ENCODE measurements around the gene C11orf65. TPM values are rescaled to one million over a fixed set of nuclear protein-coding genes. Genes with fewer than 3 reads are reported as not detected.
"Not testable (repeated sequence)": the region's sequence is repeated elsewhere in the genome, so short reads cannot be mapped to it uniquely, and the experiment has no call there.

C11orf65 gene
- total RNA-seq, 2 experiments from 2014 or later = 0.80 to 1.2 TPM

DNA sequence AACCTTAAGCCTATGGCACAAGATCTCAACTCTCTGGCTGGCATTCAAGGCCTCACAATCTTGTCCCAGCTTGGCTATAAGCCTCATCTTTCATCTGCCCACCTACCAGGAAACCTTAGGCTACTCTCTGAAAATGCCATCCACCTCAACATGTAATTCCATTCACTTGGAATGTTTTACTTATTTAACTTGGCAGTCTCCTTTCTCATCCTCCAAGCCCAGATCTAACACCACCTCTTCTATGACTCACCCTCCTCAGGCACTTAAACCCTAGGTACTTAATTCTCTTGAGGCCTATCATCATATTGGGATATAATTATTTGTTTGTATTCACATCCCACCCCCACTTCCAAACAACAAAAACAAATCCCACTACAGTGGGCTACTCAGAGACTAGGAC, 15.8 kb upstream of the C11orf65 start:
- CTCF ChIA-PET = no interaction called here
- POLR2A ChIA-PET = interaction anchor here (0.7 kb wide), 1 partner anchor 390 kb away, joined by 3 read pairs; no protein-coding TSS in a partner anchor

DNA sequence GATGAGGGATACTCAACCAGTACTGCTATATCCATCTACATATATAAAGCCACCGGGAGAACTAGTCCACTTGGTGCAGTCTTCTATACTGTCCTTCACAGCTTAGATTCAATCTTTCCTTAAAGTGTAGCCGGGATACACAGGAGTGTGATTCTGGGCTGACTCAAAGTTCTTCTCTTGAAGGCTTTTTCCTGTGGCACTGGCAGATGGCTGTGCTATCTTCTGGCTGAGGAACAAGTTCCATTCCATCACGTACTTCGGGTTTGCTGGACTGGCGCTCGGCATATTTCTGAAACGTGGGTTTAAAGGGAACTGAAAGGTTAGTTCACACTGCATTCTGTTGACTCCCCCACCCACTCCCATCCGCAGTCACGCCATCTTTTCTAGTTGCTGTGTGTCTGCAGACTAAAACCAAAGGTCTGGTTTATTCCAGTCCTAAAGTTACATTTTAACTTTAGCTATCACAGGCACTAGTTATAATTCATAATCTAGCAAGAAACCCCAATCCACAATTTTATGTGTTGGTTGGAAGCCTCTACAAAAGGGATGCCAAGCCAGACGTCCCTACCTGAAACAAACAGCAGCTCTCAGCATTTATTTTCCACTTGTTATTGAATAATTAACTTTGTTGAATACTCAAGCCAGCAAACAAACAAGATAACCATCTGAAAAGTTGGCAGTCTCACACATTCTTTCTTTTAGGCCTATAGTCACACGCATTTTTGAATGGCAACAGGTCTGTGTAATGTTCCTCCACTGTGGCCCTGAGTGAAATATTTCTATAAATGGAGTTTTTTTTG, 7.5 kb upstream of the C11orf65 start:
- ChIA-PET POLR2A (no interaction called here), CTCF (no interaction called here)

DNA sequence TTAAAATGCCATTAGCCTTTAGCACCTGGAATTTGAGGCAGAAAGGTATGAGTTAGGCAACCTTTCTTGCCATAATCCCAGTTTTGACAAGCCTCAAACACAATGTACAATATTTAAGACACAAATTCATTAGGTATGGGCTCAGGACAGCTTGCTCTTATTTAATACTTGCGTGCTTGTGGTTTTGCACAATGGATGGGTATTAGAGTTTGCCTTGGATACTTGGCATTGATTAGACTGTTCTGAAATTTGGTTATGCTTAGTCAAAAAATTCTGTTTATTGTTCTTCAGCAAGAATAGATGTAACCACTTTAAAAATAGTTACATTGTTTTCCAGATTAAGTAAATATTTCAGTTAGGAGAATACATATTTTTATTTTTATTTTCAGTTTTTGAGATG, 5.4 kb upstream of the C11orf65 start:
- ChIA-PET CTCF (no interaction called here), POLR2A (no interaction called here)

DNA sequence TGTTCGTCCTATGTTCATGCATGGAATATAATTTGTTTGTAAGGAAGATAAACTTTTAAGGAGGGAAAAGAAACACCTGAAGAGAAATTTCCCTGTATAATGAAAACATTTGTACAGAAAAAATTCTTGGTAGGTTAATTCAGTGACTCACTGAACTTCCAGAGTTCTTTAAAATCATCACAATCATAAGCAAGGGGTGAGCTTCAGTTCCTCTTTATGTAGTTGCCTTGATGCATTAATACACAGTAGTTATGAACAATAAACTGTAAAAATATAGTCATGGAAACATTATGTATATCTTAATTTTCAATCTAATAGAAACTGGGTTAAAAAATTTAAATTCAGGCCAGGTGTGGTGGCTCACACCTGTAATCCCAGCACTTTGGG, 1.1 kb upstream of the C11orf65 start:
- POLR2A ChIA-PET = interaction anchor here (0.6 kb wide), 1 partner anchor 136 kb away, joined by 3 read pairs; no protein-coding TSS in a partner anchor
- CTCF ChIA-PET = no interaction called here

DNA sequence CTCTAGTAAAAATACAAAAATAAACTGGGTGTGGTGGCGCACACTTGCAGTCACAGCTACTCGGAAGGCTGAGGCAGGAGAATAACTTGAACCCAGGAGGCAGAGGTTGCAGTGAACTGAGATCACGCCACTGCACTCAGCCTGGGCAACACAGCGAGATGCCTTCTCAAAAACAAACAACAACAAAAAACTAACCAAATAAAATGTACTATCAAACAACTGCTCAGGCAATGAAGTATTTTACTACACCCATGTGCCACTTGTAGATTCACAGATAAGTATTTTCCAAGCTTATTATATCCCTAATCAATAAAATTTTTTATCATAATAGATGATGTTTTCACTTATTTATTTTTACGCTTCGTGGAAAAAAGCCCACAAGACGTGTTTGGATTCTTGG, 924 bp downstream of the C11orf65 start:
- ChIA-PET CTCF (no interaction called here), POLR2A (interaction anchor here (1.0 kb wide), 1 partner anchor 164 kb away, joined by 3 read pairs; no protein-coding TSS in a partner anchor)

DNA sequence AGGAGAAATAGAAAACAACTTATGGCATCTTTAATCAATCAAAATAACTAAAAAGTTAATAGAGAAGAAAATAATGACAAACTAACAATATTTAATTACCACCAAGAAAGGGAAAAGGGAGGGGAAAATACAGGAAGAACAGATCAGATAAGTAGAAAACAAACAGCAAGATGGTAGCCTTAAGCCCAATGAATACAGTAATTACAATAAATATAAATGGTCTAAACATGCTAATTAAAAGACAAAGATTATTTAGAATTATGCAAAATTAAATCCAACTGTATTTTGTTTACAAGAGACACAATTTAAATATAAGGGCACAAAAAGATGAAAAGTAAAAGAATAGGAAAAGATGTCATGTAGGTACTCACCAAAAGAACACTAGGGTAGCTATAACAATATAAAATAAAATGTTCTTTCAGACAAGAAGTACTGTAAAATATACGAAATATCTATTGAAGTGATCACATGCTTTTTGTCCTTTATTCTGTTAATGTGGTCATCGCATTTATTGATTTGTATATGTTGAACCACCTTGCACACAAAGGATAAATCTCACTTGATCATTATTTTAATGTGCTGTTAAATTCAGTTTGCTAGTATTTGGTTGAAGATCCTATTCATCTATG, 14.0 kb downstream of the C11orf65 start:
- CTCF ChIA-PET = no interaction called here

DNA sequence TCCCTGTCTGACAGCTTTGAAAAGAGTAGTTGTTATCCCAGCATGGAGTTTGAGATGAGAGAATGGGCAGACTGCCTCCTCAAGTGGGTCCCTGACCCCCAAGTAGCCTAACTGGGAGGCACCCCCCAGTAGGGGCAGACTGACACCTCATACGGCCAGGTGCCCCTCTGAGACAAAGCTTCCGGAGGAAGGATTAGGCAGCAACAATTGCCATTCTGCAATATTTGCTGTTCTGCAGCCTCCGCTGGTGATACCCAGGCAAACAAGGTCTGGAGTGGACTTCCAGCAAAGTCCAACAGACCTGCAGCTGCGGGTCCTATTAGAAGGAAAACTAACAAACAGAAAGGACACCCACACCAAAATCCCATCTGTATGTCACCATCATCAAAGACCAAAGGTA, 25.9 kb downstream of the C11orf65 start:
- POLR2A ChIA-PET, CTCF ChIA-PET: not testable (repeated sequence)

More for the DNA sequence above, 14.0 kb downstream of the C11orf65 start:
- POLR2A ChIA-PET = no interaction called here

DNA sequence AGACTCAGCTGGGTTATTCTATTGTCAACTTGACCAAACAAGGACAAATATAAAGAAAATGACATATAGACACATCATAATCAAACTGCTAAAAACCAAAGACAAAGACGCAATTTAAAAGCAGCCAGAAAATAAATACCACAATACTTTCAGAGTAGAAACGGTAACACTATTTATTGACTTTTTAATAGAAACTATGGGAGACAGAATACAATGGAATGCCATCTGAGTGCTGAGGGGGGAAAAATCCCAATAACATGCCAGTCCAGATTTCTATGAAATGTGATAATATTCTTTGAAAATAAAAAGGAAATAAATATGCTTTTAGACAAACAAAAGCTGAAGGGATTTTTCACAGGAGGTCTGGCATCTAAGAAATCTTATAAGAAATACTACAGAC, 30.7 kb downstream of the C11orf65 start:
- CTCF ChIA-PET = no interaction called here
- POLR2A ChIA-PET = no interaction called here

DNA sequence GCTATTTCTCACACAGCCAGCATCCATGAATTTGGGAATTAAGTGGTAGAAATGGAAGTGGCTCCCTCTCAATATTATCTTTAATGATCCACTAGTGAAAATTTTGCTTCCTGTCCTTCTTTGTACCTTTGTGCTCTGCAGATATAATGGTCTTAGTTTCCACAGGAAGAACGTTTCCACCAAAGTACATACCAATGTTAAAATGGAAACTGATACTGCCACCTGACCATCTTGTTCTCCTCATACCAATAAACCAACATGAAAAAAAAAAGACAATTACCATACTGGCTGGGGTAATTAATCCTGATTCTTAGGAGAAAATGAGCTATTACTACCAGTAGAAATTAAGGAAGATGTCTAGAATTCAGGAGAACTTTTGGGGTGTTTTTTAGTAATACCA, 32.3 kb downstream of the C11orf65 start:
- ChIA-PET CTCF (no interaction called here), POLR2A (no interaction called here)

DNA sequence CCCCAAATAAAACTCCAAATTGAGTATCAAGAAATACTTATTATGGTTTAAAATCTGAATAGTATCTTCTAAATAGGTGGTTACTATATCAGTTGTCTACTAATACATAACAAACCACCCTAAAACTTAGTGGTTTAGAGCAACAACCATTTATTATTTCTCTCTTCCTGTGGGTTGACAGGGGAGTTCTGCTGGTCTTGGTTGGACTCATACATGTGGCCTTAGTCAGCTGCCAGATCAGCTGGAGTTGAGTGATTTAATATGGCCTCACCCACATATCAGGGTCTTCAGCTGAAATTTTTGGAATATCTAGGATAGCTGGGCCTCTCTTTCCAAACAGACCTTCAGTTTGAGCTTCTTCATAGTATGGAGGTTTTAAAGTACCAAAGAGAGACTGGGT, 34.5 kb downstream of the C11orf65 start:
- POLR2A ChIA-PET = no interaction called here
- CTCF ChIA-PET = no interaction called here

DNA sequence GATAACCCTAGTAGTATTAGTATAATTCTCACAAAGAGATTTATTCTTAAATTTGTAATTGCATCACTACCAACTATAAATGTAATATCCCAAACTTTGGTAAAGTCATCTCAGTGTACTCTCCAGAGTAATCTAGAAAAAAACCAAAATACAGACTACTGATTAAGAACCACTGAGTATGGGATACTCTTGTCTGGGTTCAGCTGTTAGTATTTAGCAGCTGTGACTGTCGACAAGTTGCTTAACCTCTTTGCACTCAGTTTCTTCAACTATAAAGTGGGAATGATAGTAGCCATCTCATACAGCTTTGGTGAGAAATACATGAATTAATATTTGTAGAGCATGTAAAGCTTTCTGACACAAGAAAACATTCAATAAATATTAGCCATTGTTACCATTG, 35.3 kb downstream of the C11orf65 start:
- ChIA-PET CTCF (no interaction called here), POLR2A (no interaction called here)

DNA sequence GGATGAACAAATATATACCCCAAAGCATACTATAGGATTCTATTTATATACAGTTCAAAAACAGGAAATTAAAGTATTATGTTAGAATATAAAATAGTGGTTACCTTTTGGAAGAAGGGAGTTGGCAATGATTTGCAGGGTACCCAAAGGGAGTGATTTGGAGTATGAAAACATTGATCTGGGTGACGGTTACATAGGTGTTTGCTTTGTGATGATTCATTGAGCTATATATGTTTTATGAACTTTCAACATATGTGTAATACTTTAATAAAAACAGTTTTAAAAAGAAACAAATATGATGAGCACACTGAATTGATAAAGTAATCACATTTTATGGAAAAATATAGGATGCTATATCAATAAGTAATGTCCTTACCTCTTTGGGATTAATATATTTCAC, 36.0 kb downstream of the C11orf65 start:
- POLR2A ChIA-PET = no interaction called here
- CTCF ChIA-PET = no interaction called here

DNA sequence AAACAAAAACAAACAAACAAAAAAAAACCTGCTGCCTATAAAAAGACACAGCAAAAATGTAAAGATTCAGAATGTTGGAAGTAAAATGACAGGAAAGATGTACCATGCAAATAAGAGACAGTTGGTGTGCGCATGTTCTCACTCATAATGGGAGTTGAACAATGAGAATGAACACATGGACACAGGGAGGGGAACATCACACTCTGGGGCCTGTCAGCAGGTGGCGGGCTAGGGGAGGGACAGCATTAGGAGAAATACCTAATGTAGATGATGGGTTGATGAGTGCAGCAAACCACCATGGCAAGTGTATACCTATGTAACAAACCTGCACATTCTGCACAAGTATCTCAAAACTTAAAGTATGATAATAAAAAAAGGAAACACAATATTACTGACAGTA, 49.8 kb downstream of the C11orf65 start:
- POLR2A ChIA-PET, CTCF ChIA-PET: not testable (repeated sequence)

DNA sequence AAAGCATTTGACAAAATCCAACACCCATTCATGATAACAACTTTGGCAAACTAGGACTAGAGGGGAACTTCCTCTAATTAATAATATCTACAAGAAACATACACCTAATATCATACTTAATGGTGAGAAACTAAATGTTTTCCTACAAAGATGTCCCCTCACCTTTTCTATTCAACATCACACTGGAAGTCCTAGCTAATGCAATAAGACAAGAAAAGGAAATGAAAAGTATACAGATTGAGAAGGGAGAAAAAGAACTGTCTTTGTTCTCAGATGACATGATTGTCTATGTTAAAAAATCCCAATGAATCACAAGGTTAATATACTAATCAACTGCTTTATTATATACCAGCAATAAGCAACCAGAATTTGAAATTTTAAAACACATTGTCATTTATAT, 52.4 kb downstream of the C11orf65 start:
- ChIA-PET CTCF (no interaction called here), POLR2A (no interaction called here)

DNA sequence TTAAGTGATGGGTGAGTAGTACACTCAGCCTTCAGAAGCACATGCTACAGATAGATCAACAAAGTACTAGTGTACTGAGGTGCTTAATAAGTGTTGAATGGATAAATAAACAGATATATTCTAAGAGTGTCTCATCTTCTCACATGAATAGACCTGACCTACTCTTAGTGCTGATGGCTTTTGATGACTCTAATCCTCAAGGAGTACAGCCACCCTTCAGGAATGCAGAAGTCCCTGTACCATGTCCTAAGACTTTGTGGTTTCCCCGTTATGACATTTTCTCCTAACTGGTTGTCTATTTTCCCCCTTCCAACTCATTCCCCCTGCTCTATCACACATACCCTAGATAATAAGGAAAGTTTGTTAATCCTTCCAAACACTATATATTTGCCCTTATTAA, 61.6 kb downstream of the C11orf65 start:
- POLR2A ChIA-PET = no interaction called here
- CTCF ChIA-PET = no interaction called here

DNA sequence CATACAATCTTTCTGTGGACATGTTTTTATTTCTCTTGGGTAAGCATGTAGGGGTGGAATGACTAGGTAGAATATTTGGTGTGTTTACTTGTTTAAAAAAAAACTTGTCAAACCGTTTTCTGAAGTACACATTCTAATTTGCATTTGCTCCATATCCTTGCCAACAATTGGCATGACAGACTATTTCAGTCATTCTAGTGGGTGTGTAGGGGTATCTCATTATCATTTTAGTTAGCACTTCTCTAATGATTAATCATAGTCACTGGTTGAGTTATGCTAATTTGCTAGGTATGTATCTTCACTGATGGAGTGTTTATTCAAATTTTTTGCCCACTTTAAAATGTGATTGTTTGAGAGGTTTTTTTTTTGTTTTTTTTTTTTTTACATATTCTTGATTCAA, 64.3 kb downstream of the C11orf65 start:
- CTCF ChIA-PET = no interaction called here

DNA sequence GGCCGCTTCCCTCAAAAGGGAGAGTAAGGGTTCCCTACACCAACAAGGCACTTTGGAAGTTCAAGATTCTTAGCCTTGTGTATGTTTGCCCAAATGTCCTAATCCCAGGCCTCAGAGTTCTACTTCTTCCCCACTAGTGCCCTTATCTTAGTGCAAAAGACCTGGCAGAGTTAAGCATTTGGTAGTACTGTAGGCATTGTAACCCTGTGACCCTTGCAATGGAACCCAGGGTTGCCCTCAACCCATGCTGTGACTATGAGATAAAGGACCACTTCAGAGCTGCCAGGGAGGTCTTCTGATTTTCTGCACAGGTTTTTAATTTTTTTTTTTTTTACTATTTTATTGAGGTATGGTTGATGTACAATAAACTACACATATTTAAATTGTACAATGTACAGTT, 65.1 kb downstream of the C11orf65 start:
- ChIA-PET CTCF (interaction anchor here (1.3 kb wide), 1 partner anchor 24 kb away, joined by 3 read pairs; no protein-coding TSS in a partner anchor), POLR2A (no interaction called here)

More for the DNA sequence above, 64.3 kb downstream of the C11orf65 start:
- POLR2A ChIA-PET = no interaction called here

DNA sequence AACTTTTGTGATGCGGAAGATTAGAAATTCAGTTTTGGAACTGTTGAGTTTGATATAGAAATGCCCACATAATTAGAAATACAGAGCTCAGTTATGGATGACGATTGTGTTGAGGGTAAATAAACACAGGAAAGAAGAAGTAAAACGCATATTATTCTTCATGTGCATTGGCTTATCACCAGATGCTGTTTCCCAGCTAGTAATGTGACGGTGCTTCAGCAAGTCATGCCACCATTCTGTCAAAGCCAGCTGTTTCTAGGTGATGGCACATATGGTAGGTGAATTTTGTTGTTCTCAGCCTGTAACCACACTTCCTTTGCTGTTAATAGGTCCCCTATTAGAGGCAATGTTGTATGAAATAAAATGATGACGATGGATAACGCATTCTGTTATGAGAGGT, 68.9 kb downstream of the C11orf65 start:
- CTCF ChIA-PET = no interaction called here

DNA sequence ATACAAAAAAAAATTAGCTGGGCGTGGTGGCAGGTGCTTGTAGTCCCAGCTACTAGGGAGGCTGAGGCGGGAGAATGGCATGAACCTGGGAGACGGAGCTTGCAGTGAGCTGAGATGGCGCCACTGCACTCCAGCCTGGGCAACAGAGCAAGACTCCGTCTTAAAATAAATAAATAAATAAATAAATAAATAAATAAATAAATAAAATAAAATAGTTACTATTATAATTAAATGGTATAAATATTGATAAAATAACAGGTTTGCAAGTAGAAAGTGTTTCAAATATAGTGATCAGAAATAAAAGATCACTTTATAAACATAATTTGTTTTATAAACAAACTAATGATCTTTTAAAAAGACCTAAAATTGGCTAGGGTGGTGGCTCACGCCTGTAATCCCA, 70.7 kb downstream of the C11orf65 start:
- POLR2A ChIA-PET = interaction anchor here (0.7 kb wide), 1 partner anchor 17 kb away, joined by 9 read pairs; no protein-coding TSS in a partner anchor
- CTCF ChIA-PET = not testable (repeated sequence)

More for the DNA sequence above, 68.9 kb downstream of the C11orf65 start:
- POLR2A ChIA-PET = no interaction called here

DNA sequence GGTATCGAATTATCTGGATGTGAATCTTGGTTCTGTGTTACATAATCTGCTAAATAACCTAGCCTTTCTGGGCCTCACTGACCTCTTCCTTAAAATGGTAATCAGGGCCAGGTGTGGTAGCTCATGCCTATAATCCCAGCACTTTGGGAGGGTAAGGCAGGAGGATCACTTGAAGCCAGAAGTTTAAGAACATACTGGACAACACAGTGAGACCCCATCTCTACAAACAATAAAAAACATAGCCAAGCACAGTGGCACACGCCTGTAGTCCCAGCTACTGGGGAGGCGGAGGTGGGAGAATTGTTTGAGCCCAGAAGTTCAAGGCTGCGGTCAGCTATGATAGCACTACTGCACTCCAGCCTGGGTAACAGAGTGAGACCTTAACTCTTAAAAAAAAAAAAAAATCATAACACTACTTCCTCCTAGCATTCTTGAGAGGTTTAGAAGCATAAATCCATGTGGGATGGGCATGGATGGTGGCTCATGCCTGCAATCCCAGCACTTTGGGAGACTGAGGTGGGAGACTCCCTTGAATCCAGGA, 72.5 kb downstream of the C11orf65 start:
- ChIA-PET POLR2A (no interaction called here), CTCF (interaction anchor here (0.7 kb wide), 1 partner anchor 186 kb away, joined by 3 read pairs; no protein-coding TSS in a partner anchor)

DNA sequence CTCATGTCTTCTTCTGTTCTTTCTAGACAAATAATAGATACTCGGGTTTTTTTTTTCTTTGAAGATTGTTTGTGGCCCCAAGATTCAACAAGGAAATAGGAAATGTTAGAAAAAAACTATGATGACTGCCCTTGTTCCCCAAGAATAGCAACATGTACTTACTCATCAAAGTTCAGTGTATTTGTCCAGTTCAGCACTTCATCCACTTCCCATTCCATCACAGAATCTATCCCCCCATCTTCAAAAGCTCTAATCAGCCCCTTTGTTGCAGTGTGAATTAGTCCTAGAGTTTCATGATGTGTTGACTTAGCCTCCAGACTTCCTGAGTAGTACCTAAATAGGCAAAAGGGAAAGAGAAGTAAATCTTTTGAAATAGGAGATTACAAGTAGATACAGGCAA, 74.3 kb downstream of the C11orf65 start:
- ChIA-PET POLR2A (no interaction called here), CTCF (no interaction called here)

All from activated CD8-positive, alpha-beta memory T cell treated with anti-CD3 and anti-CD28 coated beads for 36 hours (primary cell).